Measurements from ENCODE around the gene MCM8. TPM values are rescaled to one million over a fixed set of nuclear protein-coding genes. Genes with fewer than 3 reads are reported as not detected.

Gene MCM8
- total and polyA plus RNA-seq, 7 donors: 1.8 to 8.0 (median 5.6) TPM

GRCh38 chr20:6038256-6038655 lies 87.8 kb downstream of the MCM8 start:
- TF ChIP-seq CTCF (IDR thresholded peaks at IDR 0.05): no peak
- TF ChIP-seq EP300 (IDR thresholded peaks at IDR 0.05): no peak
- Histone ChIP-seq H3K9me3 (no peaks in the 10 kb centered on the region), H3K4me1 (peaks cover 0 to 9% (median 4%) of the 10 kb centered on the region in 4 donors), H3K4me3 (no peak overlapping the region), H3K27ac (no peak overlapping the region), H3K27me3 (no peaks in the 10 kb centered on the region), H3K36me3 (peaks cover 16 to 89% (median 29%) of the 10 kb centered on the region in 4 donors)
- WGBS, 2 donors: 93 to 96% methylated on average over 3 of the region's 3 CpGs
- no peak for DNase-seq
- intact Hi-C loops (cut with DNase I): no loop called here

- Histone ChIP-seq H3K4me3 (no peak overlapping the region), H3K27ac (no peak overlapping the region), H3K4me1 (peaks cover 0 to 1% (median 0%) of the 10 kb centered on the region in 4 donors), H3K36me3 (peaks cover 11 to 74% (median 22%) of the 10 kb centered on the region in 4 donors), H3K9me3 (no peaks in the 10 kb centered on the region), H3K27me3 (no peaks in the 10 kb centered on the region)
- intact Hi-C loops (cut with DNase I): no loop called here
- DNase-seq: no peak
- TF ChIP-seq POLR2A (IDR thresholded peaks at IDR 0.05) (no peak), EP300 (IDR thresholded peaks at IDR 0.05) (no peak), CTCF (IDR thresholded peaks at IDR 0.05) (no peak), POLR2AphosphoS5 (IDR thresholded peaks at IDR 0.05) (no peak)
- WGBS, 2 donors: 91 to 92% methylated on average over 5 of the region's 5 CpGs
Measured at GRCh38 chr20:6039766-6040165, 89.3 kb downstream of the MCM8 start.

- no peaks in the 10 kb centered on the region for H3K27me3 ChIP-seq
- DNase-seq: no peak
- H3K27ac ChIP-seq: no peak overlapping the region
- no peaks in the 10 kb centered on the region for H3K9me3 ChIP-seq
- no peaks in the 10 kb centered on the region for H3K4me1 ChIP-seq
- 96 to 97% methylated on average over 8 of the region's 8 CpGs for WGBS, 2 donors
- H3K4me3 ChIP-seq: no peak overlapping the region
- no peak for TF ChIP-seq POLR2AphosphoS5 (IDR thresholded peaks at IDR 0.05)
- TF ChIP-seq EP300 (IDR thresholded peaks at IDR 0.05): no peak
- no peak for TF ChIP-seq POLR2A (IDR thresholded peaks at IDR 0.05)
- TF ChIP-seq CTCF (IDR thresholded peaks at IDR 0.05): no peak
- H3K36me3 ChIP-seq: peaks cover 6 to 66% (median 21%) of the 10 kb centered on the region in 4 donors
- intact Hi-C loops (cut with DNase I): no loop called here
Measured at GRCh38 chr20:6040540-6040939, 90.1 kb downstream of the MCM8 start.

GRCh38 chr20:6040958-6041807 lies 90.7 kb downstream of the MCM8 start:
- Histone ChIP-seq H3K27me3 (no peaks in the 10 kb centered on the region), H3K27ac (no peak overlapping the region), H3K4me3 (no peak overlapping the region), H3K4me1 (no peaks in the 10 kb centered on the region), H3K9me3 (no peaks in the 10 kb centered on the region), H3K36me3 (peaks cover 6 to 60% (median 18%) of the 10 kb centered on the region in 4 donors)
- DNase-seq: no peak
- intact Hi-C loops (cut with DNase I): no loop called here
- WGBS, 2 donors: 92 to 95% methylated on average over 67 of the region's 67 CpGs
- no peak for TF ChIP-seq POLR2A (IDR thresholded peaks at IDR 0.05)
- TF ChIP-seq EP300 (IDR thresholded peaks at IDR 0.05): no peak
- no peak for TF ChIP-seq POLR2AphosphoS5 (IDR thresholded peaks at IDR 0.05)
- no peak for TF ChIP-seq CTCF (IDR thresholded peaks at IDR 0.05)

Measured in sigmoid colon (tissue), 7 donors.